ENCODE data around the gene AMMECR1. TPM values are rescaled to one million over a fixed set of nuclear protein-coding genes. Genes with fewer than 3 reads are reported as not detected.

The AMMECR1 gene
- total RNA-seq, 4 donors from 2014 or later = 7.4 to 18.9 (median 12.6) TPM

DNA sequence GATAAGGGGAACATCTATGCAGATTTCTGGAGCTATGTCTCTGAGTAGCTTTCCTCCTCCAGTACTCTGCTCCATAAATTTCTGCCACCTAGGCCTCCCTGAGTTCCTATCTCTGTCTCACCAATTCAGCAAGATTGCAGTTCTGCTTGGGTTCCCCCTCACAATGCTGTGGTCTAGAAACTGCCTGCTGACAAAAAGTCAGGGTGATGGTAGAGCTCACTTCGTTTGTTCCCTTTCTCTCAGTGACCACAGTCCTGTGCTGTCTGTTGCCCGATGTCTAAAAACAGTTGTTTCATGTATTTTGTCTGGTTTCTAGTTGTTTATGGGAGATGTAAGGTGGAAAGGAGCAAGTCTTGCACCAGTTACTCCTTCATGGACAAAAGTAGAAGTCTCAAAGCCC lies 41.1 kb downstream of the AMMECR1 start:
- no peaks in the 10 kb centered on the region for H3K9me3 ChIP-seq
- no peaks in the 10 kb centered on the region for H3K36me3 ChIP-seq
- WGBS = 68% methylated on average over 2 of the region's 2 CpGs

DNA sequence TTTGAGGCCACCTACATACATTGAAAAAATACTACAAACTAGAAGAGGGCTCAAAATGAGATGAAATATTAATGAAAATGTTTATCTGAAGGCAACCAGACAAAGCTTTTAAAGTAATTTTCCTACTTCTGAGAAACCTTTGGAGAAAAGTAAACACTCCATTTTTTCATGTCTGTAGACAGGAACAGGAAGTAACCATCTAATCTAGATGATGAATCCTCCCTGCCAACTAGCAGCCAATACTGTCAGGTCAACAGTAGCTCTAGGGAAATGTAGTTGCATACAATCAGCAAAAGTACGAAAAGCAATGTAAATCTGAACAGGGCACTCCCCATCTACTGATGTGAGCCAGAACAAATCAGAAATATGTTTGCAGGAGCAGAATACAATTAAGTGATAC lies 49.0 kb downstream of the AMMECR1 start:
- H3K36me3 ChIP-seq = no peaks in the 10 kb centered on the region
- WGBS = 65% methylated on average over 1 of the region's 1 CpG
- H3K27ac ChIP-seq = no peak overlapping the region
- no peak overlapping the region for H3K4me3 ChIP-seq
- no peak for TF ChIP-seq POLR2AphosphoS5 (IDR thresholded peaks at IDR 0.05)
- TF ChIP-seq POLR2A (IDR thresholded peaks at IDR 0.05) = no peak
- TF ChIP-seq EP300 (IDR thresholded peaks at IDR 0.05) = no peak
- TF ChIP-seq, protein P1, sequence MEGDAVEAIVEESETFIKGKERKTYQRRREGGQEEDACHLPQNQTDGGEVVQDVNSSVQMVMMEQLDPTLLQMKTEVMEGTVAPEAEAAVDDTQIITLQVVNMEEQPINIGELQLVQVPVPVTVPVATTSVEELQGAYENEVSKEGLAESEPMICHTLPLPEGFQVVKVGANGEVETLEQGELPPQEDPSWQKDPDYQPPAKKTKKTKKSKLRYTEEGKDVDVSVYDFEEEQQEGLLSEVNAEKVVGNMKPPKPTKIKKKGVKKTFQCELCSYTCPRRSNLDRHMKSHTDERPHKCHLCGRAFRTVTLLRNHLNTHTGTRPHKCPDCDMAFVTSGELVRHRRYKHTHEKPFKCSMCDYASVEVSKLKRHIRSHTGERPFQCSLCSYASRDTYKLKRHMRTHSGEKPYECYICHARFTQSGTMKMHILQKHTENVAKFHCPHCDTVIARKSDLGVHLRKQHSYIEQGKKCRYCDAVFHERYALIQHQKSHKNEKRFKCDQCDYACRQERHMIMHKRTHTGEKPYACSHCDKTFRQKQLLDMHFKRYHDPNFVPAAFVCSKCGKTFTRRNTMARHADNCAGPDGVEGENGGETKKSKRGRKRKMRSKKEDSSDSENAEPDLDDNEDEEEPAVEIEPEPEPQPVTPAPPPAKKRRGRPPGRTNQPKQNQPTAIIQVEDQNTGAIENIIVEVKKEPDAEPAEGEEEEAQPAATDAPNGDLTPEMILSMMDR (IDR thresholded peaks at IDR 0.05) = no peak
- DNase-seq (ENCODE audit: low spot score in 2 of 2) = no peak
- H3K27me3 ChIP-seq = no peaks in the 10 kb centered on the region
- no peaks in the 10 kb centered on the region for H3K9me3 ChIP-seq
- H3K4me1 ChIP-seq = no peaks in the 10 kb centered on the region

More for the DNA sequence above, 41.1 kb downstream of the AMMECR1 start:
- DNase-seq (ENCODE audit: low spot score in 2 of 2) = no peak
- Histone ChIP-seq H3K4me3 (no peak overlapping the region), H3K27me3 (no peaks in the 10 kb centered on the region), H3K27ac (no peak overlapping the region), H3K4me1 (no peaks in the 10 kb centered on the region)
- TF ChIP-seq POLR2A (IDR thresholded peaks at IDR 0.05) (no peak), POLR2AphosphoS5 (IDR thresholded peaks at IDR 0.05) (no peak), EP300 (IDR thresholded peaks at IDR 0.05) (no peak)
- TF ChIP-seq, protein P1 (IDR thresholded peaks at IDR 0.05) = no peak

DNA sequence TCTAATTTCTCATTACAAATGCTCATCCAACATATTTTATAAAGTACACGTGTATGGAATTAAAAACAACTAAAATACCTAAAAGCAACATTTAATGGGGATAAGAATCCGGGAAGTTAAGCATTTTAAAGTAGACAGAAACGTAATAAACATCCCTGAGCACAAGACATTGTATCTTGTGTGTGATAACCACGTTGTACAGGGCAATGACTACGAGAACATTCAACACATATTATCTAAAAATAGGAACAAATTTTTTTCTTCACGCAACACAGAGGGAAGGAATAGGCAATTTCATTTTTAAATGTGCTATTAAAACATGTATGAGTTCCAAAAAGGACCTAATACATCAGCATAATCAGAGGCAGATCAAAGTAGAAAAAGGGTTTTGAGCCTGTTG lies 49.5 kb downstream of the AMMECR1 start:
- no peaks in the 10 kb centered on the region for H3K27me3 ChIP-seq
- no peaks in the 10 kb centered on the region for H3K36me3 ChIP-seq
- no peak overlapping the region for H3K27ac ChIP-seq
- 57% methylated on average over 6 of the region's 6 CpGs for WGBS
- H3K9me3 ChIP-seq = no peaks in the 10 kb centered on the region
- H3K4me1 ChIP-seq = no peaks in the 10 kb centered on the region
- TF ChIP-seq POLR2AphosphoS5 (IDR thresholded peaks at IDR 0.05) = no peak
- TF ChIP-seq POLR2A (IDR thresholded peaks at IDR 0.05) = no peak
- no peak overlapping the region for H3K4me3 ChIP-seq
- DNase-seq (ENCODE audit: low spot score in 2 of 2) = no peak

DNA sequence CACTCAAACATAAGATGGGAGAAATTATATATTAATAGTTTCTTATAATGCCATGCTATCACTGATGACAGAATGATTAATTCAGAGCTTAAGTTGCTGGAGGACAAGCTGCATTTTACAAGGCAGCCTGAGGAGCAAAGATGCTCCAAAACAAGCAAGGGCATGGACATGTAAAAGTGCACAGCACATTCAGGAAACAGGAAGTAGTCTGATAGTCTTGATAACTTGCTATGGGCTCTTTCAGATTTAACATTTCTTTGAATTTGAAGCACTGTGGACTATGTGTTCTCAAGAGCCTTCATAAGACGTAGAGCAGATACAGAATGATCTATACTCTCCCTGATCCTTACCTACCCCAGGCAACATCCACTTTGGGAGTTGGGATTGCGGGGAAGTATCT lies 50.0 kb downstream of the AMMECR1 start:
- Histone ChIP-seq H3K4me3 (no peak overlapping the region), H3K9me3 (no peaks in the 10 kb centered on the region), H3K36me3 (no peaks in the 10 kb centered on the region), H3K27me3 (no peaks in the 10 kb centered on the region), H3K27ac (no peak overlapping the region), H3K4me1 (no peaks in the 10 kb centered on the region)
- 76% methylated on average over 2 of the region's 2 CpGs for WGBS
- DNase-seq (ENCODE audit: low spot score in 2 of 2) = no peak
- TF ChIP-seq, protein P1 (IDR thresholded peaks at IDR 0.05) = no peak
- TF ChIP-seq EP300 (IDR thresholded peaks at IDR 0.05) (no peak), POLR2AphosphoS5 (IDR thresholded peaks at IDR 0.05) (no peak), POLR2A (IDR thresholded peaks at IDR 0.05) (no peak)

DNA sequence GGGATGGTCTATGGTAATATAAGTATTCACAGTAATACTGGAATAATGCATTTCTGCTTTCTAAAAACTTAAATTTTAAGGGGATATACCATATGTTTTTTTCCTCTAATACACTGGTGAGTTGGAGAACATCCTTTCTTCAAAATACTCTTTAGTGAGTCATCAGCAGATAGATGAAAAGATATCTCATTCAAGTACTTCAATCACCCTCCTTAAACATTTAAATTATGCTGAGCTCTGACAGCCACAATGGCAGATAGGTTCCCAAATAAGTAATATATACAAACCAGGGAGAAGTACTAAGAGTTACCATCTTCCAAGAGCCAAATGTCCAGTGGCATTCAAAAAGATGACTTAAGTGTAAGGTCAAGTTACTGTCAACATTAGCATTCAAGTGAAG lies 52.2 kb downstream of the AMMECR1 start:
- H3K27me3 ChIP-seq = no peaks in the 10 kb centered on the region
- TF ChIP-seq EP300 (IDR thresholded peaks at IDR 0.05) (no peak), POLR2AphosphoS5 (IDR thresholded peaks at IDR 0.05) (no peak), POLR2A (IDR thresholded peaks at IDR 0.05) (no peak)
- TF ChIP-seq, protein P1 (IDR thresholded peaks at IDR 0.05) = no peak
- H3K36me3 ChIP-seq = no peaks in the 10 kb centered on the region
- H3K27ac ChIP-seq = no peak overlapping the region
- DNase-seq (ENCODE audit: low spot score in 2 of 2) = no peak
- no peaks in the 10 kb centered on the region for H3K4me1 ChIP-seq
- H3K9me3 ChIP-seq = no peaks in the 10 kb centered on the region
- no peak overlapping the region for H3K4me3 ChIP-seq

DNA sequence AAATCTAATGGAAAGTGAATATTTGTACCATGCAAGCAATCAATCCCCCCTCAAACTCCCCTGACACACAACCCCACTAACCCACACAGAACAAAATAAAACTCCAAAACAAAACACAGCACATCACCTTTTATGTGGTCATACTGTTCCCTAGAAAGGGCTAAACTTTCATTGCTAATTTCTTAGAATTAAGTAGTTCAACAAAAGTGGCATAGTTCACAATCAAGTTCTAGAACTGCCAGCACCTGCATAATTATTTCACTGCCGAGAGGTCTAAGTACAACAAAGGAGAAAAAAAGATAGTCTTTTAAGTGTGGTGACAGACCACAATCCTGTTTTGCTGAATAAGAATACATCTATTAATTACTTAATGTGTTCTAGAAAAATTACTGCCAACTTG lies 58.8 kb downstream of the AMMECR1 start:
- DNase-seq (ENCODE audit: low spot score in 2 of 2) = no peak
- Histone ChIP-seq H3K4me3 (no peak overlapping the region), H3K9me3 (no peaks in the 10 kb centered on the region), H3K27me3 (no peaks in the 10 kb centered on the region), H3K27ac (no peak overlapping the region), H3K4me1 (no peaks in the 10 kb centered on the region), H3K36me3 (no peaks in the 10 kb centered on the region)
- TF ChIP-seq, protein P1 (IDR thresholded peaks at IDR 0.05) = no peak
- TF ChIP-seq POLR2A (IDR thresholded peaks at IDR 0.05) (no peak), POLR2AphosphoS5 (IDR thresholded peaks at IDR 0.05) (no peak), EP300 (IDR thresholded peaks at IDR 0.05) (no peak)
- 76% methylated on average over 1 of the region's 1 CpG for WGBS
